ENCODE measurements around the gene RAD51B. TPM values are rescaled to one million over a fixed set of nuclear protein-coding genes. Genes with fewer than 3 reads are reported as not detected.
A peak's percentile ranks its signal among the peaks of the same experiment; 100 is the strongest.
"Not testable (repeated sequence)": the region's sequence is repeated elsewhere in the genome, so short reads cannot be mapped to it uniquely, and the experiment has no call there.

Gene RAD51B
- total and polyA plus RNA-seq, 8 donors, result 10.8 to 18.3 (median 14.1) TPM

DNA sequence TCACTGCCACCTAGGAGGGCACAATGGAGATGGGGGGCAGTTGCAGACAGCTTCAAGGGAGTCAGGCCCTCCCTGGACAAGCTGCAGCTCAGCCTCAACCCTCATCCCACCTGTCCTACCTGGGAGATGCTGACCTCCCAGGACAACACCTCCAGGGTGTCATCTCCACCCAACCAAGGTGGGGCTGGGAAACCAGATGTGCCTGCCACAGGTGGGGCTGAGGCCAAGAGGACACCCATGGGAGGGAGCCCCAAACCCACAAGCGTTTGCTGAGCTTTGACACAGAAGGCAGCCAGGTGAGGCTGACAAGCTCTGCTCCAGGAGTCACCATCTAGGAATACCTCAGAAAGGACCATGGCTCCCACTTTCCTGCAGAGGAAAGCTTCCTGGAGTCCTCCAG lies 941.8 kb downstream of the RAD51B start:
- intact Hi-C loops (cut with DNase I), result no loop called here

DNA sequence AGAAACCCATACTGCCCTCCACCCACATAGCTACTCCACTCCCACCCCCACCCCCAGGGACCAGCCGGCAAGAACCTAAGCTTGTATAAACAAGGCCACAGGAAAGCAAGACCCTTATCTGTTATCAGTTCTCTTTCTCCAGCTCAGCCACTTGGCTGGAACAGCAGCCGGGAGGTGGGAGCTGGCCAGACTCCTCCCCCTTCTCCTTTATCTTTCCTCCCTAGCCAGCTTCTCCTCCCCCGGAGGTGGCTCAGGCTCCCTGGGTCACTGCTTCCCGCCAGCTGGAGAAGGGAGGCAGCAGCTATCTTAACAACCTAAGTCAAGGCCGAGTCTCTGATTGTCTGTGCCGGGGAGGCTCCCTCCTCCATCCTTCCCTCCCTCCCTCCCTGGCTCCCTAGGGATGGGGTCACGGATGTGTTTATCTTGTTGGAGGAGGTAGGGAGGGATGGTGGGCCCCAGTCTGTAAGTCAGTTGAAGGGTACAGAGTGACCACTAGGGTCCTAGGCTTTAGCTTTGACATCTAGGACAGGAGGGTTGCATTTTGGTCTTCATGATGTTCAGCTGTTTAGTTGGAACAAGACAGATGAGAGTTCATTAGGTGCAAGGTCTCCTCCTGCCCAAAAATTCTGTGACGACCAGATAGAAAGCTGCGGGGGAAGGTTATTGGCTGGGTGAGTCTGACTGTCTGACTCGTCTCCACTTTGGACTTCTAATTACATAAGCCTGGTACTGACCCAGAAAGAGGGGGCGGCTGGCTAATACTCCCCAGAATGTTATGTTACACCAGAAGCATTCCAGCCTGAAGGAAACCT lies 943.6 kb downstream of the RAD51B start:
- TF ChIP-seq CTCF (IDR thresholded peaks at IDR 0.05), result no peak
- H3K27ac ChIP-seq, result peak overlapping the region; percentile 44 to 48
- no peaks in the 10 kb centered on the region for H3K9me3 ChIP-seq
- peaks cover 12 to 30% of the 10 kb centered on the region in 2 donors for H3K4me1 ChIP-seq
- intact Hi-C loops (cut with DNase I), result no loop called here
- H3K4me3 ChIP-seq, result no peak overlapping the region
- H3K36me3 ChIP-seq, result no peaks in the 10 kb centered on the region
- ATAC-seq, result peak; percentile 86
- H3K27me3 ChIP-seq, result peaks cover 0 to 10% of the 10 kb centered on the region in 2 donors
- DNase-seq, result peak in 2 of 4 donors; percentile 58 to 82

More for the DNA sequence above, 941.8 kb downstream of the RAD51B start:
- Histone ChIP-seq H3K27ac (no peak overlapping the region), H3K4me3 (no peak overlapping the region), H3K27me3 (peaks cover 0 to 7% of the 10 kb centered on the region in 2 donors), H3K4me1 (peaks cover 16 to 47% of the 10 kb centered on the region in 2 donors), H3K36me3 (no peaks in the 10 kb centered on the region), H3K9me3 (no peaks in the 10 kb centered on the region)
- DNase-seq (no peak), ATAC-seq (no peak)
- no peak for TF ChIP-seq CTCF (IDR thresholded peaks at IDR 0.05)

DNA sequence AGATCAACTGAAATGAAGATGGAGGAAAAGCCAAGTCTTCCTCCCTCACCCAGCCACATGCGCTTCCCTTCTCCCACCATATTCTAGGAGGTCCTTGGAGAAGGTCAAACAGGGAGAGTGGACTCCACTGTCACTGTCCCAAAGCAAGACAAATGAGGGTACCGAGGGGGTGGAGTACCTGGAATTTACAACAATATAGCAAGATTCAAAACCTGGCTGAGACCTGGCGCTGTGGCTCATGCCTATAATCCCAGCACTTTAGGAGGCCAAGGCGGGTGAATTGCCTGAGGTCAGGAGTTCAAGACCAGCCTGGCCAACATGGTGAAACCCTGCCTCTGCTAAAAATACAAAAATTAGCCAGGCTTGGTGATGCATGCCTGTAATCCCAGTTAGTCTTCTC lies 944.3 kb downstream of the RAD51B start:
- intact Hi-C loops (cut with DNase I); H3K27ac ChIP-seq: not testable (repeated sequence)

GRCh38 chr14:68766299-68767247 lies 947.0 kb downstream of the RAD51B start:
- intact Hi-C loops (cut with DNase I), result no loop called here
- H3K9me3 ChIP-seq, result no peaks in the 10 kb centered on the region
- no peak overlapping the region for H3K4me3 ChIP-seq
- H3K36me3 ChIP-seq, result no peaks in the 10 kb centered on the region
- H3K27me3 ChIP-seq, result peaks cover 0 to 10% of the 10 kb centered on the region in 2 donors
- H3K4me1 ChIP-seq, result peaks cover 12 to 25% of the 10 kb centered on the region in 2 donors
- ATAC-seq (no peak), DNase-seq (no peak)
- TF ChIP-seq CTCF (IDR thresholded peaks at IDR 0.05), result no peak
- no peak overlapping the region for H3K27ac ChIP-seq

More for the DNA sequence above, 944.3 kb downstream of the RAD51B start:
- H3K9me3 ChIP-seq, DNase-seq, H3K4me3 ChIP-seq, H3K36me3 ChIP-seq, ATAC-seq: not testable (repeated sequence)
- Histone ChIP-seq H3K27me3 (peaks cover 0 to 10% of the 10 kb centered on the region in 2 donors), H3K4me1 (peaks cover 12 to 23% of the 10 kb centered on the region in 2 donors)

- intact Hi-C loops (cut with DNase I), result no loop called here
- no peak for ATAC-seq
Measured at GRCh38 chr14:68767248-68767645, 947.7 kb downstream of the RAD51B start.

More at GRCh38 chr14:68767248-68767645, 947.7 kb downstream of the RAD51B start:
- Histone ChIP-seq H3K27ac (no peak overlapping the region), H3K4me1 (peaks cover 17 to 31% of the 10 kb centered on the region in 2 donors), H3K27me3 (peaks cover 0 to 10% of the 10 kb centered on the region in 2 donors), H3K9me3 (no peaks in the 10 kb centered on the region), H3K4me3 (no peak overlapping the region), H3K36me3 (no peaks in the 10 kb centered on the region)
- no peak for TF ChIP-seq CTCF (IDR thresholded peaks at IDR 0.05)
- DNase-seq, result no peak

All from left lung (tissue), 10 donors.